PFSK-1 (cell line): ENCODE results near the gene FKBP10.

Experiments used
- FOXP2 ChIP-seq: optimal IDR thresholded peaks from 2 replicates; pipeline ENCODE3; 2011; ENCODE audit warnings: borderline replicate concordance, control low read depth, inconsistent platforms; ENCODE audit not compliant: insufficient read depth; ENCODE audit errors: extremely low read length, extremely low read depth
- POLR2AphosphoS5 ChIP-seq: IDR thresholded peaks from 2 replicates; pipeline ENCODE4 v1.6.1; 2012; ENCODE audit warnings: low read depth, mild to moderate bottlenecking, control low read depth, low read length, moderate library complexity
- REST ChIP-seq, 2 experiments: IDR thresholded peaks; 2 replicates each; pipeline versions ENCODE4 v1.6.1 to v1.8.0; 2011 to 2012; ENCODE audit warnings: low read depth in 2 of 2, low read length in 2 of 2, control low read depth in 1 of 2, inconsistent platforms in 1 of 2, mild to moderate bottlenecking in 1 of 2, moderate library complexity in 1 of 2; ENCODE audit not compliant: insufficient read depth in 1 of 2
- SIN3A ChIP-seq: IDR thresholded peaks from 2 replicates; pipeline ENCODE4 v1.6.1; 2012; ENCODE audit warnings: mild to moderate bottlenecking, low read length, moderate library complexity, borderline replicate concordance; ENCODE audit not compliant: insufficient read depth
- TAF1 ChIP-seq: IDR thresholded peaks from 2 replicates; pipeline ENCODE4 v1.6.1; 2012; ENCODE audit warnings: low read length, control low read depth, borderline replicate concordance; ENCODE audit not compliant: insufficient read depth

Gene FKBP10

DNA sequence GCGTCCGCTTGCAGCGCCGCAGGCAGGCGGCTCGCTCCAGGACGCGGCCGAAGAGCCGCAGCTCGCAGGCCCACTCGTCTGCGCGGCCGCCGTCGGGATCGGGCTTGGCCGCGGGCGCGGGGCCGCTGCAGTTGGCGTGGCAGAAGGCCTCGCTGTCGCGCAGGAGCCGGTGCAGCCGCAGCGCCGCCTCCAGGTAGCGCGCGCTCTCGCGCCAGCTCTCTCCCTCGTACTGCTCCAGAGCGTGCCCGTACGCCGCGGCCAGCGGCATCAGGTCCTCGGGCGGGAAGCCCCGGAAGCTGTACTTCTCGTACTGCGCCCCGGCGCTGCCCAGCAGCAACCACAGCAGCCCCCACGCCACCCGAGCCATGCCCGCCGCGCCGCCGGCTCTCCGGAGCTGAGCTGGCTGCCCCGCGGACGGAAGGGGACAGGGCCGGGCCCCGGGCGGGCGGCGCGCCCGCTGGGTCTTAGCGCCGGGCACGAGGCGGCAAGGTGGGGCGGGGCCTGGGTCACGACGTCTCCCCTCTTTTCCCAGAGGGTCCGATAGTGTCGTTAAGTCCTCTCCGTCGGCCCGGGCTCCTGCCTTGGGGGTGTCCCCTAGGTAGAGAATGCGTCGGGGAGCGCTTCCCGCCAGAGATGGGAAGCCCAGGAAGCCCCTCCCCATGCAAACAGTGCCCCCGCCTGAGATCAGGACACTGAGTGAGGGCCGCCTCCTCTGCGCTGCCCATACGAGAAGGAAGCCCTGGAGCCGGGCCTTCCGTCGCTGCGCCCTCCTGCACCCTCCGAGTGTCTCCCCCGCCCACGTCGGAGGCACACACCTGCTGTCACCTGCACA is 1.0 kb upstream of the FKBP10 start, which contains the start of gene P3H4:
Gene P3H4, minus strand, starts transcription at position 401 of the 832 bp plus-strand sequence. Its CDS starts 34 bp downstream, at position 367.
- TF ChIP-seq REST (IDR thresholded peaks at IDR 0.05; ENCODE audit: insufficient read depth in 1 of 2, low read depth in 2 of 2, low read length in 2 of 2) (0 out of 4 replicates have a peak, but pooled peaks of 1 of the 2 experiments have one; percentile 21), POLR2AphosphoS5 (peak; percentile 76), SIN3A (no peak), TAF1 (no peak), FOXP2 (peak; percentile 7)

GRCh38 chr17:41813152-41813680 is 412 bp downstream of the FKBP10 start:
- TF ChIP-seq TAF1 (no peak), SIN3A (no peak)

GRCh38 chr17:41813699-41814124 is 908 bp downstream of the FKBP10 start:
- no peak for TF ChIP-seq FOXP2
- no peak for TF ChIP-seq TAF1
- no peak for TF ChIP-seq SIN3A
- no peak for TF ChIP-seq REST (IDR thresholded peaks at IDR 0.05; ENCODE audit: insufficient read depth in 1 of 2, low read depth in 2 of 2, low read length in 2 of 2)
- TF ChIP-seq POLR2AphosphoS5: no peak

DNA sequence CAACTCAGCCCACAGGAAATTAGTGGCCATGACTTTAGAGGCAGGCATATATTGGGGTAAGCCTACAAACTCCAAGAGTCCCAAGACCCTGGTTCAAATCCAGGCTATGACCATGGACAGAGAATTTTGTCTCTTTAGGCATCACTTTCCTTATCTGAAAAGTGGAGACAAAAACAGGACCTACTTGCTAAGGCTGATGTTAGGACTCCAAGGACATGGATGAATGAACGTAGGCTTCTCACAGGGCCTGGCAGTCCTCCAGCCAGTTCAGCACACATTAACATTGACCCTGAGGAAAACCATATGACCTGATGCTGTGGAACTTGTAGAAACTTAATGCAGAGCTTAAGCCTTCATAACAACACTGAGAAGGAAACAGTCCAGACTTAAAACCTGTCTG is 1.4 kb downstream of the FKBP10 start:
- TF ChIP-seq POLR2AphosphoS5 (no peak), REST (IDR thresholded peaks at IDR 0.05; ENCODE audit: insufficient read depth in 1 of 2, low read depth in 2 of 2, low read length in 2 of 2) (peak; percentile 20 to 55; a peak in 2 of 4 replicates)

DNA sequence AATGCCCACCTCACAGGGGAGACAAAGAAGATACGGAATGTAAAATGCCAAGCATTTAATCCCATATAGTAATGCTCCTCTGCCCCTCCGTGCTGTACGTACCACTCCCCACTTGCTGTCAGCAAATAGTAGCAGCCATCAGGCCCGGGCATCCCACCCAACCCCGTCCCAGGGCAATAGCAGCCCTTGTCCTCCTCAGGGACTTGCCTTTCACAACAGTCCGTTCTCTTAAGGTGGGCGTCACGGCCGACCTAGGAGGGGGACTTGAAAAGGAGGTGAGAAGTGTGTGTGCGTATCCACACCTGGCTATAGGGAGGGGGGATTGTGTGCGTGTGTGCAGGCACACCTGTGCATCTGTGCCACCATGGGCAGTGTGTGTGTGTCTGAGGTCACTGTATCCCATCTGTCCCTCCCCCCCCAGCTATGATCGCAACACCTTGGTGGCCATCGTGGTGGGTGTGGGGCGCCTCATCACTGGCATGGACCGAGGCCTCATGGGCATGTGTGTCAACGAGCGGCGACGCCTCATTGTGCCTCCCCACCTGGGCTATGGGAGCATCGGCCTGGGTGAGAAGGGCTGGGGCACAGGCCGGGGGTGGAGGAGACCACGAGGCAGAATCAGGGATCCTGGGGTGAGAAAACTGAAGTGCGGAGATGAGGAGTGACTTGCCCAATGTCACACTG is 4.0 kb downstream of the FKBP10 start:
- TF ChIP-seq POLR2AphosphoS5 (no peak), FOXP2 (no peak), TAF1 (no peak), SIN3A (no peak), REST (IDR thresholded peaks at IDR 0.05; ENCODE audit: insufficient read depth in 1 of 2, low read depth in 2 of 2, low read length in 2 of 2) (no peak)
